IMR-90 (cell line): ENCODE results near the gene TSPAN14. TPM values are rescaled to one million over a fixed set of nuclear protein-coding genes. Genes with fewer than 3 reads are reported as not detected.

Source experiments
- ATAC-seq: fragments of 200-7000 bp; cut with Tn5 transposase; 2 replicates; pipeline ENCODE4 v1.9.1; 2020; ENCODE audit warnings: low read depth, mild to moderate bottlenecking, moderate library complexity
- BruUV-seq: library from RNA; stranded (reverse); fragments of 400-500 nt; replicated peaks from 2 replicates; lab custom pipeline; 2021; lab: Mats Ljungman, UMichigan
- CTCF ChIA-PET: fragments of 300-600 bp; formaldehyde crosslinking; extraction: SDS; loops from one replicate; lab custom pipeline; 2021; ENCODE audit warnings: antibody characterized with exemption; lab: Yijun Ruan, JAX
- POLR2A ChIA-PET: fragments of 300-600 bp; sonication (Branson Sonifier 250); formaldehyde crosslinking; loops from one replicate; lab custom pipeline; 2022; ENCODE audit warnings: antibody characterized with exemption; ENCODE audit not compliant: unreplicated experiment; lab: Charles Lee
- DNase-seq: peaks from one replicate; pipeline ENCODE4 v3.0.0; 2013
- H2AFZ ChIP-seq: replicated peaks from 2 replicates; pipeline ENCODE3; 2013; ENCODE audit warnings: low read length, mild to moderate bottlenecking; ENCODE audit not compliant: poor library complexity
- H2AK5ac ChIP-seq: 2 replicates; pipeline ENCODE4 v1.6.1; 2013; ENCODE audit warnings: low read depth, low read length, inconsistent platforms
- H2AK9ac ChIP-seq: replicated peaks from 2 replicates; pipeline ENCODE3; 2013; ENCODE audit warnings: mild to moderate bottlenecking, low read depth, low read length, moderate library complexity; ENCODE audit not compliant: poor library complexity
- H2BK120ac ChIP-seq: 2 replicates; pipeline ENCODE4 v1.6.1; 2013; ENCODE audit warnings: low read depth, low read length, inconsistent platforms
- H2BK15ac ChIP-seq: 3 replicates; pipeline ENCODE4 v1.6.1; 2013; ENCODE audit warnings: low read depth, low read length, inconsistent platforms
- H2BK20ac ChIP-seq: 2 replicates; pipeline ENCODE4 v1.6.1; 2013; ENCODE audit warnings: low read depth, mild to moderate bottlenecking, inconsistent platforms, low read length, moderate library complexity
- H2BK5ac ChIP-seq: 2 replicates; pipeline ENCODE4 v1.6.1; 2013; ENCODE audit warnings: mild to moderate bottlenecking, low read depth, low read length, inconsistent platforms; ENCODE audit not compliant: poor library complexity, severe bottlenecking
- H3K14ac ChIP-seq: replicated peaks from 2 replicates; pipeline ENCODE4 v1.6.1; 2013; ENCODE audit warnings: low read depth, low read length, inconsistent platforms
- H3K18ac ChIP-seq: 2 replicates; pipeline ENCODE4 v1.6.1; 2013; ENCODE audit warnings: low read depth, low read length, control low read depth
- H3K23ac ChIP-seq: 2 replicates; pipeline ENCODE4 v1.6.1; 2013; ENCODE audit warnings: low read depth, low read length, inconsistent platforms
- H3K27ac ChIP-seq: 2 replicates; pipeline ENCODE4 v1.5.1; 2013; ENCODE audit warnings: mild to moderate bottlenecking, control low read depth, low read length; ENCODE audit not compliant: insufficient read depth
- H3K27me3 ChIP-seq: 2 replicates; pipeline ENCODE4 v1.6.1; 2013; ENCODE audit warnings: low read length; ENCODE audit not compliant: control insufficient read depth, insufficient read depth
- H3K36me3 ChIP-seq: 2 replicates; pipeline ENCODE4 v1.6.1; 2013; ENCODE audit warnings: low read length, mixed read lengths; ENCODE audit not compliant: control insufficient read depth, insufficient read depth
- H3K4ac ChIP-seq: 2 replicates; pipeline ENCODE4 v1.6.1; 2013; ENCODE audit warnings: low read depth, low read length, inconsistent platforms
- H3K4me1 ChIP-seq: 2 replicates; pipeline ENCODE4 v1.6.1; 2013; ENCODE audit warnings: low read length, mixed read lengths; ENCODE audit not compliant: control insufficient read depth, insufficient read depth
- H3K4me2 ChIP-seq: 2 replicates; pipeline ENCODE4 v1.6.1; 2013; ENCODE audit warnings: low read depth, mild to moderate bottlenecking, control low read depth, low read length, moderate library complexity
- H3K4me3 ChIP-seq: 2 replicates; pipeline ENCODE4 v1.5.1; 2013; ENCODE audit warnings: low read depth, mild to moderate bottlenecking, control low read depth, low read length, moderate library complexity; ENCODE audit not compliant: insufficient read depth
- H3K56ac ChIP-seq: 2 replicates; pipeline ENCODE4 v1.6.1; 2013; ENCODE audit warnings: low read length, inconsistent platforms; ENCODE audit not compliant: insufficient read depth; ENCODE audit errors: extremely low read depth
- H3K79me1 ChIP-seq, 2 experiments: 2 replicates each; pipeline ENCODE4 v1.6.1; 2013; ENCODE audit warnings: low read length in 2 of 2, inconsistent platforms in 1 of 2, low read depth in 1 of 2
- H3K9ac ChIP-seq: 2 replicates; pipeline ENCODE4 v1.6.1; 2013; ENCODE audit warnings: low read depth, low read length, control low read depth
- H3K9me1 ChIP-seq: 2 replicates; pipeline ENCODE4 v1.6.1; 2013; ENCODE audit warnings: low read length, inconsistent platforms; ENCODE audit not compliant: insufficient read depth
- H3K9me3 ChIP-seq: 2 replicates; pipeline ENCODE4 v1.6.1; 2013; ENCODE audit warnings: low read length; ENCODE audit not compliant: control insufficient read depth, insufficient read depth
- H4K20me1 ChIP-seq: 2 replicates; pipeline ENCODE4 v1.6.1; 2013; ENCODE audit warnings: low read length, inconsistent platforms; ENCODE audit not compliant: insufficient read depth
- H4K5ac ChIP-seq: 2 replicates; pipeline ENCODE4 v1.6.1; 2013; ENCODE audit warnings: mild to moderate bottlenecking, low read depth, low read length, control low read depth
- H4K8ac ChIP-seq, 2 experiments: 2 replicates each; pipeline ENCODE4 v1.6.1; 2013; ENCODE audit warnings: low read depth in 2 of 2, low read length in 2 of 2, control low read depth in 1 of 2, inconsistent platforms in 1 of 2
- H4K91ac ChIP-seq: 2 replicates; pipeline ENCODE4 v1.6.1; 2013; ENCODE audit warnings: low read depth, low read length, inconsistent platforms; ENCODE audit not compliant: insufficient read depth
- BHLHE40 ChIP-seq: fragments of 150-350 bp; IDR thresholded peaks from 2 replicates; pipeline ENCODE4 v1.6.1; 2016; ENCODE audit warnings: mild to moderate bottlenecking, low read depth, low read length
- CEBPB ChIP-seq: IDR thresholded peaks from 2 replicates; pipeline ENCODE4 v1.6.1; 2012; ENCODE audit warnings: low read depth, low read length, improper control_type of control experiment
- CHD1 ChIP-seq: IDR thresholded peaks from 2 replicates; pipeline ENCODE4 v1.6.1; 2012; ENCODE audit warnings: low read depth, low read length, improper control_type of control experiment
- CTCF ChIP-seq: conservative IDR thresholded peaks from 2 replicates; pipeline ENCODE4 v1.5.1; 2012; ENCODE audit warnings: mild to moderate bottlenecking, low read depth, low read length, improper control_type of control experiment
- ELK1 ChIP-seq: fragments of 150-350 bp; IDR thresholded peaks from 2 replicates; pipeline ENCODE4 v1.6.1; 2016; ENCODE audit warnings: low read depth, mild to moderate bottlenecking, low read length, moderate library complexity, borderline replicate concordance
- FOS ChIP-seq: fragments of 150-350 bp; IDR thresholded peaks from 2 replicates; pipeline ENCODE4 v1.6.1; 2016; ENCODE audit warnings: low read depth, low read length
- MAFK ChIP-seq: IDR thresholded peaks from 2 replicates; pipeline ENCODE4 v1.6.1; 2012; ENCODE audit warnings: low read depth, low read length, improper control_type of control experiment
- MAZ ChIP-seq: IDR thresholded peaks from 2 replicates; pipeline ENCODE4 v1.6.1; 2012; ENCODE audit warnings: low read depth, mild to moderate bottlenecking, low read length, improper control_type of control experiment, moderate library complexity, borderline replicate concordance
- MXI1 ChIP-seq: IDR thresholded peaks from 2 replicates; pipeline ENCODE4 v1.6.1; 2012; ENCODE audit warnings: low read depth, mild to moderate bottlenecking, low read length, moderate library complexity, borderline replicate concordance
- NFE2L2 ChIP-seq: fragments of 150-350 bp; IDR thresholded peaks from 2 replicates; pipeline ENCODE4 v1.6.1; 2016; ENCODE audit warnings: low read depth, mild to moderate bottlenecking, low read length
- POLR2A ChIP-seq: IDR thresholded peaks from 2 replicates; pipeline ENCODE4 v1.6.1; 2012; ENCODE audit warnings: mild to moderate bottlenecking, low read depth, low read length
- RAD21 ChIP-seq: IDR thresholded peaks from 2 replicates; pipeline ENCODE4 v1.6.1; 2012; ENCODE audit warnings: low read length, improper control_type of control experiment
- RCOR1 ChIP-seq: IDR thresholded peaks from 2 replicates; pipeline ENCODE4 v1.6.1; 2012; ENCODE audit warnings: mild to moderate bottlenecking, low read length, improper control_type of control experiment; ENCODE audit not compliant: insufficient replicate concordance
- RFX5 ChIP-seq: IDR thresholded peaks from 2 replicates; pipeline ENCODE4 v1.8.0; 2012; ENCODE audit warnings: low read depth, mild to moderate bottlenecking, low read length, moderate library complexity
- SMC3 ChIP-seq: fragments of 150-350 bp; IDR thresholded peaks from 2 replicates; pipeline ENCODE4 v1.6.1; 2016; ENCODE audit warnings: low read depth, mild to moderate bottlenecking, antibody characterized with exemption, low read length, moderate library complexity
- whole genome bisulfite sequencing, 2 experiments: methylation state at CpG; one replicate each; pipeline versions ENCODE4 v1.1.5 to v1.1.7; 2013; ENCODE audit warnings: missing lambda C conversion rate in 2 of 2; ENCODE audit not compliant: insufficient read length in 1 of 2; ENCODE audit errors: extremely low coverage in 2 of 2; 5-methylcytosine and 5-hydroxymethylcytosine counted together
- dilution Hi-C: fragments of 300-500 bp; cut with HindIII; formaldehyde crosslinking; loops from one replicate; pipeline ENCODE4 v1.14.3; 2018; ENCODE audit warnings: low sequenced_read_pairs; ENCODE audit not compliant: unreplicated experiment
- in situ Hi-C: fragments of 300-500 bp; cut with MboI; formaldehyde crosslinking; loops from 3 replicates; pipeline ENCODE4 v1.14.3; 2019; ENCODE audit warnings: low sequenced_read_pairs, inconsistent platforms, mixed read lengths
- intact Hi-C: fragments of 100-400 bp; cut with micrococcal nuclease; formaldehyde crosslinking; loops from 2 replicates; pipeline ENCODE4 v1.10.0; 2022
- polyA plus RNA-seq, 3 experiments: library from polyadenylated mRNA; depleted of rRNA; stranded (reverse); fragments of >200 nt; gene quantifications; 2 replicates each; pipeline ENCODE4 v1.2.3, GENCODE V29; 2012; ENCODE audit warnings: low replicate concordance in 1 of 3
- total RNA-seq: library from RNA; depleted of rRNA; stranded (reverse); fragments of >200 nt; gene quantifications from 2 replicates; pipeline ENCODE4 v1.2.3, GENCODE V29; 2012
- TF ChIP-seq, protein P1 (sequence below): fragments of 150-350 bp; IDR thresholded peaks from 2 replicates; pipeline ENCODE4 v1.6.1; 2017; ENCODE audit warnings: mild to moderate bottlenecking, antibody characterized with exemption, low read length, low read depth

The TSPAN14 gene
- total and polyA plus RNA-seq, 2 of the 4 experiments (the other 2 are of a cell fraction), result 18.5 to 43.0 TPM

DNA sequence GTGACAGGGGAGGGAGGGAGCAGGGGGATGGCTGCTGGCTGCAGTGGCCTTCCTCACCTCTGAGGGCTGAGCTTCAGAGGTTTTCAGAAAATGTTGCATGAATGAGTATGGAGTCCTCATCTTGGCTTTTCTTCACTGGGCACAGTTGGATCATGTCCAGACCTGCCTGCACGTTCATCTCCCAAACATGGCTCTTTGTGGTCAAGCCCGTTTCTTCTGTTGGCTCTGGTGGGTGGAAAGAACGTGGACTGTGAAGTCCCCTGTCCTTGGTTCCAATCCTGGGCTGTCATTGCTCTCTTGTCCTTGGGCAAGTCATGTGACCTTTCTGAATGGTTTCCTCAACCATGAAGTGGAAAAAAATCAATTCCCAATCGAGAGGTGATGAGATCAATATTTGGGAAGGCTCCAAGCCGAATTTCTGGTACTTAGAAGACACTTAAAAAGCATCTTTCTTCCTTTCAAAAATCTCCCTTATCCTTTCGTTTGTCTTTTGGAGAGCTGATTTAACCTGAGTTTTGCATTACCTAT lies 34.5 kb downstream of the TSPAN14 start:
- BruUV-seq, result no TSS peak
- Histone ChIP-seq H3K4me1 (peaks cover 2% of the 10 kb centered on the region), H3K4me3 (no peak overlapping the region), H3K9me1 (peaks cover 30% of the 10 kb centered on the region), H4K91ac (no peak overlapping the region), H2BK20ac (no peak overlapping the region), H3K18ac (no peak overlapping the region), H3K4me2 (no peak overlapping the region), H2AK9ac (no peak overlapping the region), H3K56ac (no peak overlapping the region), H3K4ac (no peak overlapping the region), H2BK120ac (no peak overlapping the region), H3K9me3 (no peaks in the 10 kb centered on the region), H2BK15ac (no peak overlapping the region), H3K23ac (no peak overlapping the region), H3K79me1 (peaks cover 56 to 84% of the 10 kb centered on the region in 2 experiments), H2BK5ac (no peak overlapping the region), H3K27me3 (no peaks in the 10 kb centered on the region), H3K14ac (no peak overlapping the region), H3K9ac (no peak overlapping the region), H2AK5ac (no peak overlapping the region), H4K20me1 (peaks cover 37% of the 10 kb centered on the region), H3K36me3 (peaks cover 19% of the 10 kb centered on the region), H2AFZ (no peak overlapping the region), H3K27ac (no peak overlapping the region), H4K5ac (no peak overlapping the region), H4K8ac (no peak overlapping the region)
- ChIA-PET POLR2A (no interaction called here), CTCF (interaction anchor here (1.0 kb wide), 1 partner anchor 44 kb away, joined by 3 read pairs; no protein-coding TSS in a partner anchor)
- dilution Hi-C loops, result no loop called here
- no peak for ATAC-seq
- DNase-seq, result no peak
- TF ChIP-seq FOS (no peak), SMC3 (no peak), ELK1 (no peak), RFX5 (no peak), CTCF (no peak), RAD21 (no peak), MAZ (no peak), POLR2A (no peak), RCOR1 (no peak), MXI1 (no peak), CEBPB (no peak), NFE2L2 (no peak), MAFK (no peak), BHLHE40 (no peak), CHD1 (no peak)
- TF ChIP-seq, protein P1, sequence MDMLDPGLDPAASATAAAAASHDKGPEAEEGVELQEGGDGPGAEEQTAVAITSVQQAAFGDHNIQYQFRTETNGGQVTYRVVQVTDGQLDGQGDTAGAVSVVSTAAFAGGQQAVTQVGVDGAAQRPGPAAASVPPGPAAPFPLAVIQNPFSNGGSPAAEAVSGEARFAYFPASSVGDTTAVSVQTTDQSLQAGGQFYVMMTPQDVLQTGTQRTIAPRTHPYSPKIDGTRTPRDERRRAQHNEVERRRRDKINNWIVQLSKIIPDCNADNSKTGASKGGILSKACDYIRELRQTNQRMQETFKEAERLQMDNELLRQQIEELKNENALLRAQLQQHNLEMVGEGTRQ, result no peak
- no CpG with 5 or more reads among the region's 6 CpGs for WGBS, 2 experiments
- intact Hi-C loops, result no loop called here
- in situ Hi-C loops, result no loop called here
